ENCODE measurements around the gene ADAMTS17.

The ADAMTS17 gene

GRCh38 chr15:100031665-100032357 is 310.0 kb downstream of the ADAMTS17 start:
- TF ChIP-seq CEBPB (IDR thresholded peaks at IDR 0.05) (no peak), FOXM1 (IDR thresholded peaks at IDR 0.05; ENCODE audit: borderline replicate concordance, low read depth) (no peak), TCF12 (IDR thresholded peaks at IDR 0.05; ENCODE audit: low read depth) (no peak), MAX (IDR thresholded peaks at IDR 0.05) (no peak), EGR1 (IDR thresholded peaks at IDR 0.05) (no peak), REST (IDR thresholded peaks at IDR 0.05; ENCODE audit: low read depth) (no peak), CREB1 (IDR thresholded peaks at IDR 0.05; ENCODE audit: low read depth) (no peak), TEAD4 (IDR thresholded peaks at IDR 0.05) (no peak), ZBTB7A (IDR thresholded peaks at IDR 0.05; ENCODE audit: low read depth) (no peak)

- TF ChIP-seq TAF1 (IDR thresholded peaks at IDR 0.05; ENCODE audit: low read depth) (no peak), FOXM1 (IDR thresholded peaks at IDR 0.05; ENCODE audit: borderline replicate concordance, low read depth) (no peak), CREB1 (IDR thresholded peaks at IDR 0.05; ENCODE audit: low read depth) (no peak), EGR1 (IDR thresholded peaks at IDR 0.05) (no peak), USF1 (IDR thresholded peaks at IDR 0.05) (no peak), REST (IDR thresholded peaks at IDR 0.05; ENCODE audit: low read depth) (no peak), CEBPB (IDR thresholded peaks at IDR 0.05) (no peak), TCF12 (IDR thresholded peaks at IDR 0.05; ENCODE audit: low read depth) (no peak), RAD21 (IDR thresholded peaks at IDR 0.05; ENCODE audit: low read depth) (no peak), YY1 (IDR thresholded peaks at IDR 0.05; ENCODE audit: low read depth) (no peak), ZBTB7A (IDR thresholded peaks at IDR 0.05; ENCODE audit: low read depth) (no peak), MAX (IDR thresholded peaks at IDR 0.05) (no peak), EP300 (IDR thresholded peaks at IDR 0.05; ENCODE audit: borderline replicate concordance) (no peak)
These were observed 311.1 kb downstream of the ADAMTS17 start for GRCh38 chr15:100030586-100031229.

GRCh38 chr15:100029868-100030479 is 311.8 kb downstream of the ADAMTS17 start:
- TF ChIP-seq TEAD4 (IDR thresholded peaks at IDR 0.05), result no peak
- no peak for TF ChIP-seq YY1 (IDR thresholded peaks at IDR 0.05; ENCODE audit: low read depth)
- TF ChIP-seq TAF1 (IDR thresholded peaks at IDR 0.05; ENCODE audit: low read depth), result no peak
- no peak for TF ChIP-seq MAX (IDR thresholded peaks at IDR 0.05)
- TF ChIP-seq CEBPB (IDR thresholded peaks at IDR 0.05), result no peak
- no peak for TF ChIP-seq RAD21 (IDR thresholded peaks at IDR 0.05; ENCODE audit: low read depth)
- TF ChIP-seq REST (IDR thresholded peaks at IDR 0.05; ENCODE audit: low read depth), result no peak

GRCh38 chr15:100029045-100029444 is 312.7 kb downstream of the ADAMTS17 start:
- TF ChIP-seq CREB1 (IDR thresholded peaks at IDR 0.05; ENCODE audit: low read depth) (no peak), REST (IDR thresholded peaks at IDR 0.05; ENCODE audit: low read depth) (no peak), EGR1 (IDR thresholded peaks at IDR 0.05) (no peak), TCF12 (IDR thresholded peaks at IDR 0.05; ENCODE audit: low read depth) (no peak), YY1 (IDR thresholded peaks at IDR 0.05; ENCODE audit: low read depth) (no peak), EP300 (IDR thresholded peaks at IDR 0.05; ENCODE audit: borderline replicate concordance) (no peak)

Measured in Ishikawa (cell line).